CD4-positive, CD25-positive, alpha-beta regulatory T cell (primary cell): ENCODE results near the gene SMC6. TPM values are rescaled to one million over a fixed set of nuclear protein-coding genes. Genes with fewer than 3 reads are reported as not detected.

ENCODE experiments used
- polyA plus RNA-seq, 4 donors: library from polyadenylated mRNA; unstranded; fragments of 300-500 nt; fragmentation: Illumina TruSeq; gene quantifications; one replicate each; pipeline ENCODE4 v1.2.3, GENCODE V29; 2021
- total RNA-seq: library from RNA; stranded (reverse); gene quantifications from one replicate; pipeline ENCODE4 v1.2.3, GENCODE V29; 2022

The SMC6 gene
- total and polyA plus RNA-seq, 5 donors from 2014 or later = 11.5 to 34.4 (median 22.8) TPM

Other genes with a start within 250 kb of the SMC6 start
- not detected for gene RAD51AP2, start 235.4 kb downstream of the SMC6 start, total RNA-seq
- gene RAD51AP2, start 235.4 kb downstream of the SMC6 start, polyA plus RNA-seq = not detected
- gene VSNL1, start 213.1 kb downstream of the SMC6 start, total RNA-seq = not detected
- not detected for gene VSNL1, start 213.1 kb downstream of the SMC6 start, polyA plus RNA-seq
- gene GEN1, start 328 bp upstream of the SMC6 start, total RNA-seq = 11.2 TPM
- gene GEN1, start 328 bp upstream of the SMC6 start, polyA plus RNA-seq = 1 to 10 TPM in 3 of 4 donors, under 1 TPM in 1; 0.94 to 2.3 (median 1.5) TPM
- gene MSGN1, start 62.6 kb upstream of the SMC6 start, total RNA-seq = not detected
- gene MSGN1, start 62.6 kb upstream of the SMC6 start, polyA plus RNA-seq = not detected
- gene KCNS3, start 124.9 kb upstream of the SMC6 start, total RNA-seq = not detected
- not detected for gene KCNS3, start 124.9 kb upstream of the SMC6 start, polyA plus RNA-seq